Embryonic facial prominence (tissue), 1 donor: Measurements from ENCODE around the gene PRADC1.

Experiments used
- DNase-seq: peaks from one replicate; pipeline ENCODE4 v3.0.0-alpha.2; 2016; ENCODE audit errors: extremely low spot score

The PRADC1 gene

GRCh38 chr2:73235315-73236028 lies 2.4 kb upstream of the PRADC1 start:
- DNase-seq = no peak

GRCh38 chr2:73233932-73234832 lies 1.1 kb upstream of the PRADC1 start, which contains the start of gene CCT7:
TSS of gene CCT7 (plus strand) at chr2:73234308. CDS start at chr2:73234379, 71 bp downstream.
- DNase-seq = peak; percentile 89

GRCh38 chr2:73232403-73233153 lies 461 bp downstream of the PRADC1 start:
- DNase-seq = no peak

GRCh38 chr2:73228631-73229030 lies 4.4 kb downstream of the PRADC1 start:
- no peak for DNase-seq

- no peak for DNase-seq
These were observed 6.0 kb downstream of the PRADC1 start for GRCh38 chr2:73227086-73227485.

GRCh38 chr2:73225513-73226360 lies 7.3 kb downstream of the PRADC1 start:
- no peak for DNase-seq

- DNase-seq = no peak
These were observed 9.2 kb downstream of the PRADC1 start for GRCh38 chr2:73223821-73224220.

GRCh38 chr2:73218298-73218697 lies 14.7 kb downstream of the PRADC1 start:
- DNase-seq = no peak

- DNase-seq = no peak
These were observed 15.2 kb downstream of the PRADC1 start for GRCh38 chr2:73217826-73218225.

GRCh38 chr2:73217160-73217559 lies 15.9 kb downstream of the PRADC1 start:
- DNase-seq = no peak

- no peak for DNase-seq
These were observed 17.8 kb downstream of the PRADC1 start for GRCh38 chr2:73215254-73215653.

GRCh38 chr2:73214120-73215035 lies 18.7 kb downstream of the PRADC1 start, which contains the start of gene SMYD5:
TSS of gene SMYD5 (plus strand) at chr2:73214245. CDS start at chr2:73214267, 22 bp downstream.
- DNase-seq = peak; percentile 43

GRCh38 chr2:73212448-73213176 lies 20.4 kb downstream of the PRADC1 start:
- DNase-seq = no peak

GRCh38 chr2:73212098-73212447 lies 21.0 kb downstream of the PRADC1 start:
- DNase-seq = no peak

GRCh38 chr2:73210696-73211095 lies 22.3 kb downstream of the PRADC1 start:
- DNase-seq = no peak

GRCh38 chr2:73210019-73210418 lies 23.0 kb downstream of the PRADC1 start:
- no peak for DNase-seq

GRCh38 chr2:73208258-73208657 lies 24.8 kb downstream of the PRADC1 start:
- no peak for DNase-seq

- DNase-seq = no peak
These were observed 27.4 kb downstream of the PRADC1 start for GRCh38 chr2:73205611-73206010.

- DNase-seq = no peak
These were observed 29.9 kb downstream of the PRADC1 start for GRCh38 chr2:73203055-73203681.
